GM13976 (cell line): ENCODE measurements around the gene PRKCH.

ENCODE experiments used
- DNase-seq: peaks from one replicate; pipeline ENCODE4 v3.0.0; 2012; ENCODE audit warnings: low spot score
- CTCF ChIP-seq: IDR thresholded peaks from 2 replicates; pipeline ENCODE4 v1.5.1; 2012; ENCODE audit warnings: borderline replicate concordance, mild to moderate bottlenecking; ENCODE audit not compliant: insufficient read depth; ENCODE audit errors: extremely low read depth, missing control alignments, control extremely low read depth
- in situ Hi-C: fragments of 300-500 bp; cut with MboI; formaldehyde crosslinking; loops from one replicate; pipeline ENCODE4 v1.12.0; 2022; ENCODE audit warnings: low sequenced_read_pairs, mixed read lengths, inconsistent platforms; ENCODE audit not compliant: unreplicated experiment

The PRKCH gene

GRCh38 chr14:61518403-61518802 lies 197.0 kb downstream of the PRKCH start:
- TF ChIP-seq CTCF, result no peak
- in situ Hi-C loops, result no loop called here
- DNase-seq, result peak; percentile 37

- no peak for TF ChIP-seq CTCF
- DNase-seq, result no peak
- in situ Hi-C loops, result no loop called here
Measured at GRCh38 chr14:61519106-61519505, 197.7 kb downstream of the PRKCH start.

- TF ChIP-seq CTCF, result no peak
- DNase-seq, result no peak
- in situ Hi-C loops, result no loop called here
Measured at GRCh38 chr14:61519735-61520134, 198.4 kb downstream of the PRKCH start.

- no peak for DNase-seq
- no peak for TF ChIP-seq CTCF
- in situ Hi-C loops, result no loop called here
Measured at GRCh38 chr14:61520576-61520975, 199.2 kb downstream of the PRKCH start.

GRCh38 chr14:61521773-61522172 lies 200.4 kb downstream of the PRKCH start:
- no peak for TF ChIP-seq CTCF
- in situ Hi-C loops, result no loop called here

GRCh38 chr14:61523751-61524150 lies 202.4 kb downstream of the PRKCH start:
- no peak for DNase-seq
- TF ChIP-seq CTCF, result no peak
- in situ Hi-C loops, result no loop called here

More at GRCh38 chr14:61521773-61522172, 200.4 kb downstream of the PRKCH start:
- no peak for DNase-seq
